Activated CD8-positive, alpha-beta memory T cell treated with anti-CD3 and anti-CD28 coated beads for 48 hours (primary cell): ENCODE measurements around the gene TMEM128.
"Not testable (repeated sequence)": the region's sequence is repeated elsewhere in the genome, so short reads cannot be mapped to it uniquely, and the experiment has no call there.

Source experiments
- DNase-seq, 3 experiments: peaks; one replicate each; pipeline ENCODE4 v3.0.0-alpha.2; 2020; ENCODE audit warnings: low read depth in 2 of 3, low spot score in 2 of 3

The TMEM128 gene

DNA sequence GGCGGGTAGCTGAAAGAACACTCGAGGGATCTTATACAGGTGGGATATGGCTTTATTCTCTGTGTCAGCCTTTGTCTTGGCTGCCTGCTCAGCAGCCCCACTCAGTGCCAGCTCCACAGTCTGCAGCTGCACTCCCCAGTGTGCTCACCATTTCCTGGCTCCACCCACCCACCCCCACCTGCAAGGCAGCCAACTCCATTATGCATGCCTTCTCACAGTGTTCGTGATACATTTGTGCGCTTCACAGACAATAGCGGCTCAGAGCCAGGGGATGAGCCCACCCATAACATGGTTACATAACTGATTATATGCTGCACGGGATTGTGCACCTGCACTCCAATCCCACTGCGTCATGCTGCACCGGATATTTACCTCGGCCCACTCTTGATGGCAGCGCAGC lies 8.8 kb upstream of the TMEM128 start:
- DNase-seq, result no peak

DNA sequence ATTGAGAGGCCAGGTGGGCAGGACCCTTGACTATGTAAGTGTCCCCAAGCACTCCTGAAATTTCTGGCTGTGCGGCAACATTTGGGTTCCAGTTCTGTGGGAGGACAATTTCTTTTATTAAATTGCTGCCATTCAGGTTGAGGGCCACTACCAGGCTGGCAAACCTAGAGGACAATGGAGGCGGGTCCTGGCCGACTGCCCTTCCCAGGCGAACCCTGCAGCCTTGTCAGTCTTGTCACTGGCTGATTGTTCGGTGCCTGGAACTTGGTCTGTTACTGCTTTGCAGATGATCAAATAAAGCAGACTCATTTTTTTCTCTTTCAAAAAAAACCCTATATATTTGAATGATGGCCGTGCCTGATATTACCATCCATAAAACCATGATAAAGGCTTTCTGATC lies 6.6 kb upstream of the TMEM128 start:
- DNase-seq, result no peak

DNA sequence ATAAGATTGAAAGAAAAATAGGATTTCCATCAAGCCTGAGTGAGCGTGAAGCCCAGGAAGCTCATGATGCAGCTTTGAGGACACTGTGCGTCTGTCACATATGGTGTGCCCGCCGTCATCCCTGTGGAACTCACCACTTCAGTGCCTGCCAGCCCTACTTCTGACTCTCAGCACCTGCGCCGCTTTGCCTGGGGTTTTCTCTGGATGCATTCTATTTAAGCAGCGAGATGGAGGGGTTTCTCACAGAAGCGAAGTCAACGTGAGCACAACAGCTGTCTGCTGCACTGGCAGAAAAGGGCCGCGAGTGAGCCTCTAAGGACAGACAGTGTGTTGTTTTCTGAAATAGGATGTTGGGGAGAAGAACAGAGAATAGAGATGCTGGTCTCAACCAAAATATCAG lies 6.2 kb upstream of the TMEM128 start:
- no peak for DNase-seq

DNA sequence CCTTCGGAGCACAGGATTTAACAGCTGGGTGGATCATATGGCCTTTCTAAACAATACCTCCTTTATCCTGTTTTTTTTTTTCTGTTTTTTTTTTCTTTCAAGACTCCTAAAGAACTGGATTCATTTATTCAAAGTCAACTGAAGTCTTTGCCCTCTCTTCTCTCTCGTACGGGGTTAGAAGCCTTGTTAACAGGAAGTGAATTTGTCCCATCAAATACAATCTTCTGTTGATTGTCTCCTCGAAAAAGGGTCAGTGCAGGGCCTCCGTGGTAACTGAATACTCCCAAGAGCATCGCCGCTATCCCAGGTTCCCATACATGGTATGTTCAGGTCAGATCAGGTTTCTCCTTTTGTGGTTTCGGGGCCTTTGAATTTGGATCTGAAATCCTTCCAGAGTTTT lies 1.8 kb upstream of the TMEM128 start:
- DNase-seq, result no peak

DNA sequence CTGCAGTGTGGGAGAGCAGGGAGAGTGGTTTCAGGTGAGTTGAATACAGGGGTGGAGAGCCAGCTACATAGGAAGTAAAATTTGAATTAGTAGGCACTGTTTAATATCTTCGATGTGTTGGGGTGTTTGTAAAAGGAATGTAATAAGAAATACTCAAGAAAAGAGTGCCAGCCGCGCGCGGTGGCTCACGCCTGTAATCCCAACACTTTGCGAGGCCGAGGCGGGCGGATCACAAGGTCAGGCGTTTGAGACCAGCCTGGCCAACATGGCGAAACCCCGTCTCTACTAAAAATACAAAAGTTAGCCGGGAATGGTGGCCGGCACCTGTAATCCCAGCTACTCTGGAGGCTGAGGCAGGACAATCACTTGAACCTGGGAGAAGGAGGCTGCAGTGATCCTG lies 1.3 kb upstream of the TMEM128 start:
- DNase-seq, result not testable (repeated sequence)

DNA sequence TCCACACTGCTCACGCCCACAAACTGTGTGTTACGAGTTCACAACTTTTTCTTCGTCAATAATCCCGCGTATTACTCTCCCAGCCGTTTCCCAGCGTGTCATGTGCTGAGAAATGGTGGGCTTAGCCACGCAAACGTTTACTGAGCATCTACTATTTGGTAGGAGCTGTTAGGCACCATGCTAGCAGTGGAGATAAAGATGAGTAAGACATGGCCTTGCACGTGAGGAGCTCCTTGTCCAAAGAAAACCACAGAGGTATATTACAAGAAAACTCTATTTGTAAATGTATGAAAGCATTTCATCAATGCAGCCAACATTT lies 821 bp upstream of the TMEM128 start:
- no peak for DNase-seq

DNA sequence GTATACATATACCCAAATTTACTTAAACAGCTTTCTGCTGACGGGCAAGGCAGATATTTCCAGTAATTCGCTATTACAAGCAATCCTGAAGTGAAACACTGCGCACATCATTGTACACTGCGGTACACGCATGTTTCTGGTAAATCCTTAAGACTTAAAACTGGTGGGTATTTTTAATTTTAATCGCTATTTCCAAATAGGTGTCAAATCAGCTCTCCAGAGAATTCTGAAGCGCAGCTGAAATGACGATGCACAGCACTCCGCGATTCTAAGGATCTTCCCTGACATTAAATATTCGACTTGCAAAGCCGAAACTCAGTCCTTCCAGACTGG lies 361 bp downstream of the TMEM128 start:
- DNase-seq, result no peak

DNA sequence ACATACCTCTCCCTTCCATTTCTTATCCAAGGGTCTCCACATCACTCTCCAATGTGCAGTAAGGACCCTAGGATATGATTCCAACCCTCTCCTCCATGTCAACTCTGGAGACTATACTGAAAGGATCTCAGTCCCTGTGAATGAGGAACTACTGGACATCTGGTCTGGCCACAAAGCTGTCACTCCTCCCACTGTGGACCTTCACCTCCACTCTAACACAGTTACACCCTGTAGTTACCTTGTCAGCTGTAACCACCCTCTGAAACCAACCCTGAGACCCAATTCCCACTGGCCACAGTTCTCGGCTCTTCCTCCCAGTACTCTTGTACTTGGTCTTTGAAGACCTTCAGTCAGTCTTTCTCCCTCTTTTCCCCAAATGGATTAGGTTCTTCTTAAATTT lies 2.9 kb downstream of the TMEM128 start:
- no peak for DNase-seq

DNA sequence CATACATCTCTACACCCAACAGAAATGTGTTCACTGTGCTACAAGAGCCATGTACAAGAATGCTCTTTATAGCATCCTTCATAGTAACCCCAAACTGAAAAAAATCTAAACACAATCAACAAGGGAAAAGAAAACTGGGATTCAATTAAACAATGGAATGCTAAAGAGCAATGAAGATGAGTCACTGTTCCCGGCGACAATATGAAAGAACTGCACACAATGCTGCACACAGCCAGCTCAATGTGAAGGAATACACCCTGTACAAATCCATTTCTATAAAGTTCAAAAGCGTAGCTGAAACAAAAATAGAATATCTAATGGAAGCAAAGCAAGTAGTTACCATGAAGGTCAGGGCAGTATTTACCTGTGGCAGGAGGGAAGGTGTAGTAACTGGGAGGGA lies 8.5 kb downstream of the TMEM128 start:
- not testable (repeated sequence) for DNase-seq

DNA sequence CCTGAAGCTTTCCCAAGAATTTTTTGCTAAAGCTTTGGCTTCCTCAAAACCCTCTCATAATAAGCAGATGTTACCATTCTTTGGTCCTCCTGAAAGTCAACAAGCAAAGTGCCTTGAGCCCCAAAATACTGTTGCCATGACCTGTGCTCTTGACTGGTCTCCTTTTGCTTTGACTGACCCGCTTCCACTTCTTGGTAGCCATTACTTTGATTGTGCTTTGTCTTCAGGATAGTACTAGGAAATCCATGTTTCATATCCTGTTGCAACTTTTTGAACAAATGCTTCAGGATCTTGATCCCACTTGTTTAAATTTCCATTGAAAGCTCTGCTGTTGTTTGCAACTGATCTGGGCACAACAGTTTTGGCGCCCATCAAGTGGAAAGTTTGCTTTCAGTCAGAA lies 14.4 kb downstream of the TMEM128 start:
- no peak for DNase-seq

DNA sequence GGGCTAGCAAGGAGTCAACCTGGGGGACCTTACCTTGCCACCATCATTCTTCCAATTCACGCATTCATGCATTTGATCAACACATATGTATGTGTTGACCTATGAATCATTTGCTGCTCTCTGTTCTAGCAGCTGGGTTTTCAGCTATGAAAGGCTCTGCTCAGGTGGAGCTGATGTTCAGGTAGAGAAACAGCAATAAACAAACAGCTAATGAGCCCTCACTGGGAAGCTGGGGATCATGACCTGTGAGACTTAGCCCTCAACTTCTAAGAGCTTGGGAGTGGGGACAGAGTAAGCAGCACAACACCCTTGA lies 19.7 kb downstream of the TMEM128 start:
- DNase-seq, result no peak

DNA sequence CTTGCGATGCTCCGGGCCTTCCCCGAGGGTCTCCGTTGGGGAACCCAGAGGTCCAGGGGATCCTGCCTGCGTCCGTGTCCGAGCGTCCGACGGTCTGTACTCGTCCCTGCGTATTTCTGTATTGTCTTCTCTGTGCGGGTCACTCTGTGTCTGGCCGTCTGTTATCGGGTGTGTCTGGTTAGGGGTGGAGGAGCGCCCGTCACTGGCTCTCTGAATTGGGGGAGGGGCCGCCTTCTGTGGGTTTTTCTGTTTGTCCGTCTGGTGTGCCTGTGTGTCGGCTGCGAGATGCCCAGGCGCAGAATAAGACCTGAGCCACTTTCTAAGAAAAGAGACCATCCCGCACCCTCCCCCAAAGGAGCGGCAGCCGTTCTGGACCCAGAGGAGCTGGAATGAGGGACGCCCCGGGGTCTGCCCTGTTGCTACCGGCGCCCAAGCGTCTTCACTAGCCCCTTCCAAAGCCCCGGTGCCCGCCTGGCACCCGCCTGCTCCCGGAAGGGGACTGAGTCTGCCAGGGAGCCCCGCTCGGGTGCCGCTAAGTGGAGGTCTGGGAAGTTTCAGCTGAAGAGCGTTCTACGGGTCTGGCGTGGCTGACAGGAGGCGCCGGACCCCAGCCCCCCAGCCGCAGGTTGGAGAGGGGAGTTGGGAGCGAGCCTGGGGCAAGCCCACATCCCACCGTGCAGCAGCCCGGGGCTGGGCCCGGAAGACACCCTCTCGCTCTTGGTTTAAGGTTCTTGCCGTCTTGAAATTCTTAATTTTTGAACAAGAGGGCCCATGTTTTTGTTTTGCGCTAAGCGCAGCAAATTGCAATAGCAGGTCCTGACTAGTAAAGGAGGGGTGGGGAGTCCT lies 20.3 kb downstream of the TMEM128 start:
- DNase-seq, result no peak

DNA sequence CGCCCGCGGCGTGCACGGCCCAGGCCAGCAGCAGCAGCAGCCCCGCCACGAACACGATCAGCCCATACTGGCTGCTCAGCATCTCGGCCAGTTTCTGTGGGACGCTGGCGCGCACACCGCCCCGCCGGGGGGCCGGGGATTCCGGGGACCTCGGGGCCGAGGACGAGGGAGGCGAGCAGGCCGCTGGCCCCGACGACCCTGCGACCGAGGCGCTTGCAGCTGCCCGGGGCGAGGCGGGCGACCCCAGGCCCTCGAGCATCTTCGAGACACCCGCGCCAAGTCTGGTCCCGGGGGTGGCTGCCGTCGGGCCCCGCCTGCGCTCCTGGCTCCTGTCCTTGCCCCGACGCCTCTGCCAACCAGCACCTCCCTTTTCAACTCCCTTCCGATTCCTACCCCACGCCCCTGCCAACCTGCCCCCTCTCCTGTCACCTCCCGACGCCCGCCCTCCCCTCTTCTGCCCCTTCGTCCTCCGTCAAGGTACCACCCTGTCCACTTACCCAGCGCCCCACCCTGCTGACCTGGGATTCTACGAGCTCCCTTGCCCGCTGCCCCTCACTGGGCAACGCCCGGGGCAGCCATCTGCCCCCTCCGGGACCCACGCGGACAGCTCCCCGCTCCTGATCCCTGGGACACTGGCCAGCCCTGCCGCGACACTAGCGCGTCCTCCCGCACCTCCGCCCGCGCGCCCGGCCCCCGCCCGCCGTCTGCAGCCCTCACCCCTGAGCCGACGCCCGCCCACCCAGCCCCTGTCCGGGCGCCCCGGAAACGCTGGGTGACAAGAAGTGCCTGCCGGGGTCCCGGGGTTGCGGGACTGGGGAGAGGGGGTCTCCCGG lies 21.2 kb downstream of the TMEM128 start, which contains the start of gene OTOP1:
OTOP1 (minus strand) TSS at position 324 of the 833 bp plus-strand sequence; CDS start at position 259, 65 bp downstream.
- DNase-seq, result no peak

DNA sequence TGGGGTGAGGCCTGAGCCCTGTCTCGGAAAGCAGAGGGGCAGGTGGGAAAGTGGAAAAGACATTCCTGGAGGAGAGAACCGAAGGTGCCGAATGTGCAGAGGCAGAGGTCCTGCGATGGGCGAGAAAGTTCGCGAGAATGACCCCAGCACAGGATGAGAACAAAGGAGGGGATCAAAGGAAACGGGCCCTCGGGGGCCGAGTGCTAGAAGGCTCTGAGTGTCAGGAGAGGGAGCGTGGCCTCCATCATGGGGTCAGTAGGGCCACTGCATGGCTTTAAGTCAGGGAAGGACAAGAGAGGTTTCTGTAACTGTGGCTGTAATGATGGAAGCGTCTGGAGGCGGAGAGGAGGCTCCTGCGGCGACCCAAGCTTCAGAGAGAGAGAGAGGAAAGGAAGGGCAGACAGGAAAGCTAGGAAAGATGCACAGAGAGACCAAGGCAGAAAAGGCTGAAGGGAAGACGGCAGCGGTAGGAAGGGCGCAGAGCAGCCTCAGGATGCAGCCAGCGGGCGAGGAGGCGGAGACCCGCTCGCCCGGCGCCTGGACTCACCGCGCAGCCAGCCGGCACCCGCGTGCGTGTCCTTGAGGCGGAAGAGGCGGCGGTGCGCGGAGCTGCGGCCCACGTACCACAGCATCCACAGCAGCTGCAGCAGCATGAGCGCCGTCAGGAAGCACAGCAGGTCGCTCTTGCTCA lies 22.0 kb downstream of the TMEM128 start:
- no peak for DNase-seq

DNA sequence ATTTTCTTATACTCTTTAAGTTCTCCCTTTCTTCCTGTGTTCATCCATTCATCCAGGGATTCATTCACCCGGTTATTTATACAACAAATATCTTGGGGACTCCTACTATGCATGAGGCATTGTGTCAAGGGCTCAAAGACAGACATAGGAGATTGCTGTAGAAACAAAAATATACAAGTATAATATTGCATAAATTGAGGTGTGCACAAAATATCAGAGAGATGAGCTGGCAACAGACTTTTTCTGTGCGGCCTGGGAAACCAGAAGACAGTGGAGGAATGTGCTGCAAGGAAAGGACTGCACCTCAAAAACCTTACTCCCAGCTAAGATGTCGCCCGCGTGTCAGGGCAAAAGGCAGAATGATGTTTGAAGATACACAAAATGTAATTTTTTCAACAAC lies 30.9 kb downstream of the TMEM128 start:
- no peak for DNase-seq

DNA sequence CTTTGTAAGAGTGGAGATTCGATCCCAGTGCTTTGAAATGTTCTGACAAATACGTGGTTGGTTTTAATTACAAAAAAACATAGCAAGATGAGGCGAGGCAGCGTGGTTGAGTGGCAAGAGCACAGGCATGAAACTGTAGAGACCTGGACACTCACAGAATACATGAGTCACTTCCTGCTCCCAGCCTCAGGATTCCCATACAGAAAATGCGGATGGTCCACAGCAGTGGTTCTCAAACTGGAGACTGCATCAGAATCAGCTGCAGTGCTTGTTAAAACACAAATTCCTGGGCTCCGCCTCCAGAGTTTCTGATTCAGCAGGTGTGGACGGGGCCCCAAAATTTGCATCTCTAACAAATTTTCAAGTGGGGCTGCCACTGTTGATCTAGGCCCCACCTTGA lies 31.4 kb downstream of the TMEM128 start:
- no peak for DNase-seq

DNA sequence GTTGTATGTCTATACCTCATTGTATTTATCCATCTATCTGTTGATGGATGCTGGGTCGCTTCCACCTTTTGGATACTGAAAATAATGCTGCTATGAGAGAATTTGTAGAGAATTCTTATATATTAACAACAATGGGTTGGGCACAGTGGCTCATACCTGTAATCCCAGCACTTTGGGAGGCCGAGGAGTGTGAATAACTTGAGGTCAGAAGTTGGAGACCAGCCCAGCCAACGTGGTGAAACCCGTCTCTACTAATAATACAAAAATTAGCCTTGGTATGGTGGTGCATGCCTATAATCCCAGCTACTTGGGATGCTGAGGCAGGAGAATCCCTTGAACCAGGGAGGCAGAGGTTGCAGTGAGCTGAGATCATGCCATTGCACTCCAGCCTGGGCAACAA lies 34.3 kb downstream of the TMEM128 start:
- not testable (repeated sequence) for DNase-seq

DNA sequence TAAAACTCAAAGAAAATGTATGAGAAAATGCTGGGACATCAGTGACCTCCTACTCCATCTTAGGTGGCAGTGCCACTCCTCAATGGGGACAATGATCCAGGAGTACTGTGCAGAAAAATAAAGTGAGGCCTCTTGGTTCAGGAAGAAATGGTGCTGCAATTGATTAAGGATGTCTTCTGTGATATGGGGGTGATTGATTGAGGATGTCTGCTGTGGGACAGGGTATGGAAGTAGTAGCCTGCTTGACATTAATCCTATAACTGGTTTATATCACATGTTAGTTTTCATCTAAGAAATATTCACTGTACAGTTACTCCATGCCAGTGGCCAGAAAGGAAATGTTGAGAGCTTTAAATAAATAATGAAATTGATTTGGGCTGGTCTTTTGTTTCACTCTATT lies 41.8 kb downstream of the TMEM128 start:
- DNase-seq, result no peak

DNA sequence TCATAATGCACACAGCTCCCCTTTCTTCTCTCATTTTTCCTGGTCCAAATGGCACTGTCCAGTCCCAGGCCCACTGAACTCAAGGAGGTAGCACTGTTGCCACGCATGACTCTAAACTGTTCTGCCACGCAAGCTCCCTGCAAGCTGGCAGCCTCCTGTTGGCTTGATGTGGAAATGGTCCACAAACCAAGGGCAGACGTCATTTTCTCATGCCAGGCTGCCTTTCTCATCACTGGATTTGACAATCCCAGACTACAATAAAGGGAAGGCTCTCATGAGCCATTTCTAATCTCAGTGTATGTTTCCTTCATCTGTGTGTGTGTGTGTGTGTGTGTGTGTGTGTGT lies 43.6 kb downstream of the TMEM128 start:
- no peak for DNase-seq

DNA sequence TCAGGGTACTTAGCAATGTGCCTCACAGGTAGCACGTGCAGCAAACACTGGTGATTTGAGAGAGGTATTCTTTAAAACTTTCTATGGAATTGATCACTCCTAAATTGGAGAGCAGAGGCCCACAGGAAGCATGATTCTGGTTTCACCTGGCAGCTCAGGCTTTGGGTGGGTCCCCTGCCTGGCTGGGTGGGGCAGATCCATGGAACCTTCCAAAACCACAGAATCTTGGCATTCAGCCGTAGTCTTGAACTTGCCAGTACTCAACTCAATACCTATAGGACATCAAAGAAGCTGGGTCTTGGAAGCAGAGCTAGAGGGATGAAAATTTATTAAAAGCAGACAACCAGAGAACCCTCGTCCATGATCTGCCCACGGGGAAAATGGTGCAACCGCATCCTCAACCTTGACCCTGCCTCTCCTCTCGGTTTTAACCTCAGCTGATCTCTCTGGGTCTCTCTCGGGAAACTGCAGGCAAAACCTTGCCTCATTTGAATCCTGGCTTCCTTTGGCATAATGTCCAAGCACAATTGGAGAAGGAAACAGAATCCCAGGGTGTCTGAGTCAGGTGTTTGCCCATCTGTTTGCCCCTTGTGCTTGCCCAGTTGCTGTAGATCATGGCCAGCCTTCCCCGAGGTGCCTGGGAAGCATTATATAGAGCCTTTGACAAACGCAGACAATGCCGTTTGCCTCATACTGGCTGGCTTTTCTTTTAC lies 44.2 kb downstream of the TMEM128 start:
- DNase-seq, result no peak

DNA sequence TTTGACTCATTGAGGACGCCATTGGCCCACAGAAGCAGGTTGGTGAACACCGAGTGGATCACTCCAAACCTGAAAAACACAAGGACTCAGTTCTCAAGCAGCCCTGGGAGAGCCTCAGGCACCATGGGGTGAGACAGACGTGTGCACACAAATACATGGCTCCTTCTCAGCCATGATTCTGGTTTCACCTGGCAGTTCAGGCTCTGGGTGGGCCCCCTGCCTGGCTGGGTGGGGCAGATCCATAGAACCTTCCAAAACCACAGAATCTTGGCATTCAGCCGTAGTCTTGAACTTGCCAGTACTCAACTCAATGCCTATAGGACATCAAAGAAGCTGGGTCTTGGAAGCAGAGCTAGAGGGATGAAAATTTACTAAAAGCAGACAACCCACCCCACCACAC lies 45.5 kb downstream of the TMEM128 start:
- no peak for DNase-seq

DNA sequence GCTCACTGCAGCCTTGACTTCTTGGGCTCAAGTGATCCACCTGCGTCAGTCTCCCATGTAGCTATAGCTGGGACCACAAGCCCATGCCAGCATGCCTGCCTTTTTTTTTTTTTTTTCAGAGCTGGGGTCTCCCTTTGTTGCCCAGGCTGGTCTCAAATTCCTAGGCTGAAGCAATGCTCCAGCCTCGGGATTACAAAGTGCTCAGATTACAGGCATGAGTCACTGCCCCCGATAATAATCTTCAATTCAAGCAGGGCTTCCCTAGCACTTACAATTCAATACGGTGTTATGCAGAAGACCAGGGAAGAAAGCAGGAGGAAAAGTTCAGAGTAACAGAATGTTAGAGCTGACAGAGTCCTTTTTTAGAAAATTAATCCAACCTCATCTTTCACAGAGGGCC lies 47.4 kb downstream of the TMEM128 start:
- DNase-seq, result no peak
